Measurements from ENCODE around the gene TRIM28. TPM values are rescaled to one million over a fixed set of nuclear protein-coding genes. Genes with fewer than 3 reads are reported as not detected.

TRIM28 gene
- total RNA-seq, 1 experiment from 2014 or later: 1,221 TPM

GRCh38 chr19:58572818-58573657, 29.2 kb downstream of the TRIM28 start, which contains the start of gene MZF1 (continued):
- TF ChIP-seq E2F5 (CRISPR knock-in tag; IDR thresholded peaks at IDR 0.05) (no peak), ZNF317 (CRISPR knock-in tag; IDR thresholded peaks at IDR 0.05; ENCODE audit: borderline replicate concordance, low read depth) (no peak), ZSCAN18 (CRISPR knock-in tag; IDR thresholded peaks at IDR 0.05) (no peak), CDX4 (CRISPR knock-in tag; IDR thresholded peaks at IDR 0.05; ENCODE audit: borderline replicate concordance) (no peak), CREB1 (CRISPR knock-in tag; IDR thresholded peaks at IDR 0.05) (no peak), ARID4B (CRISPR knock-in tag; IDR thresholded peaks at IDR 0.05; ENCODE audit: borderline replicate concordance) (no peak), OVOL2 (CRISPR knock-in tag; IDR thresholded peaks at IDR 0.05; ENCODE audit: borderline replicate concordance) (no peak), ZNF138 (CRISPR knock-in tag; conservative IDR thresholded peaks at IDR 0.05) (no peak), ZNF423 (CRISPR knock-in tag; IDR thresholded peaks at IDR 0.05) (no peak), GRHL2 (CRISPR knock-in tag; IDR thresholded peaks at IDR 0.05; ENCODE audit: insufficient replicate concordance, severe bottlenecking) (no peak), MXD4 (CRISPR knock-in tag; IDR thresholded peaks at IDR 0.05; ENCODE audit: borderline replicate concordance) (no peak), SP1 (CRISPR knock-in tag; conservative IDR thresholded peaks at IDR 0.05) (peak; percentile 79), ZMAT4 (CRISPR knock-in tag; IDR thresholded peaks at IDR 0.05) (no peak), EMX1 (CRISPR knock-in tag; IDR thresholded peaks at IDR 0.05) (0 out of 2 replicates have a peak, but pooled peaks have one; percentile 48), CBFB (CRISPR knock-in tag; IDR thresholded peaks at IDR 0.05; ENCODE audit: low read depth) (no peak), ELF4 (CRISPR knock-in tag; IDR thresholded peaks at IDR 0.05; ENCODE audit: low read depth) (no peak), TEAD4 (CRISPR knock-in tag; IDR thresholded peaks at IDR 0.05) (no peak), PRRX2 (CRISPR knock-in tag; IDR thresholded peaks at IDR 0.05) (no peak), CREM (CRISPR knock-in tag; IDR thresholded peaks at IDR 0.05) (peak; percentile 90; the same call in 1 of the 2 replicates), FOXK1 (CRISPR knock-in tag; IDR thresholded peaks at IDR 0.05) (peak; percentile 98), ZNF671 (CRISPR knock-in tag; IDR thresholded peaks at IDR 0.05) (no peak), ZNF121 (CRISPR knock-in tag; IDR thresholded peaks at IDR 0.05) (no peak), HMGXB4 (CRISPR knock-in tag; IDR thresholded peaks at IDR 0.05) (no peak), SOX15 (CRISPR knock-in tag; IDR thresholded peaks at IDR 0.05) (no peak), FOXJ3 (CRISPR knock-in tag; IDR thresholded peaks at IDR 0.05; ENCODE audit: borderline replicate concordance) (no peak), ZNF219 (CRISPR knock-in tag; IDR thresholded peaks at IDR 0.05; ENCODE audit: borderline replicate concordance) (no peak), FOXP4 (CRISPR knock-in tag; IDR thresholded peaks at IDR 0.05) (peak; percentile 49; the same call in 1 of the 2 replicates), ATF3 (CRISPR knock-in tag; conservative IDR thresholded peaks at IDR 0.05) (no peak)
